Activated CD8-positive, alpha-beta memory T cell treated with anti-CD3 and anti-CD28 coated beads for 36 hours (primary cell): ENCODE results near the gene RILPL1. TPM values are rescaled to one million over a fixed set of nuclear protein-coding genes. Genes with fewer than 3 reads are reported as not detected.
"Not testable (repeated sequence)": the region's sequence is repeated elsewhere in the genome, so short reads cannot be mapped to it uniquely, and the experiment has no call there.

Experiments
- CTCF ChIA-PET: fragments of 350-600 bp; sonication (Branson Sonifier 250); formaldehyde crosslinking; loops from one replicate; lab custom pipeline; 2021; ENCODE audit warnings: antibody characterized with exemption; lab: Charles Lee
- POLR2A ChIA-PET: fragments of 350-600 bp; sonication (Branson Sonifier 250); formaldehyde crosslinking; loops from one replicate; lab custom pipeline; 2021; ENCODE audit warnings: antibody characterized with exemption; lab: Charles Lee
- total RNA-seq, 2 experiments: library from RNA; stranded (reverse); gene quantifications; one replicate each; pipeline ENCODE4 v1.2.3, GENCODE V29; 2021

Gene RILPL1, protein sequence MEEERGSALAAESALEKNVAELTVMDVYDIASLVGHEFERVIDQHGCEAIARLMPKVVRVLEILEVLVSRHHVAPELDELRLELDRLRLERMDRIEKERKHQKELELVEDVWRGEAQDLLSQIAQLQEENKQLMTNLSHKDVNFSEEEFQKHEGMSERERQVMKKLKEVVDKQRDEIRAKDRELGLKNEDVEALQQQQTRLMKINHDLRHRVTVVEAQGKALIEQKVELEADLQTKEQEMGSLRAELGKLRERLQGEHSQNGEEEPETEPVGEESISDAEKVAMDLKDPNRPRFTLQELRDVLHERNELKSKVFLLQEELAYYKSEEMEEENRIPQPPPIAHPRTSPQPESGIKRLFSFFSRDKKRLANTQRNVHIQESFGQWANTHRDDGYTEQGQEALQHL
- 1 to 10 TPM; 3.7 TPM for total RNA-seq

GRCh38 chr12:123533672-123534643 lies at the start of gene RILPL1:
RILPL1 (minus strand) TSS chr12:123533719; CDS start chr12:123533482, 237 bp downstream.
- CTCF ChIA-PET = no interaction called here
- POLR2A ChIA-PET = no interaction called here

DNA sequence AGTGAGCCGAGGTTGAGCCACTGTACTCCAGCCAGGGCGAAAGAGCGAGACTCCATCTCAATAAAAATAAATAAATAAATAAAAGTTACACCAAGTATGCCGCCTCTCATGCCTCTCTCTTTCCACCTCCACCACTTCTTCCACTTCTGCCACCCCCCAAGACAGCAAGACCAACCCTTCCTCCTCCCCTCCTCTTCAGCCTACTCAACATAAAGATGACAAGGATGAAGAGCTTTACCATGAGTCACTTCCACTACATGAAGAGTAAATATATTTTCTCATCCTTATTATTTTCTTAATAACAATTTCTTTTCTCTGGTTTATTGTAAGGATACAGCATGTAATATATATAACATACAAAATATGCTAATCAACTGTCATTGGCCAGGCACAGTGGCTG lies 47.3 kb upstream of the RILPL1 start:
- POLR2A ChIA-PET = no interaction called here
- CTCF ChIA-PET = interaction anchor here (0.6 to 1.4 kb wide), 2 partner anchors 8 to 40 kb away, joined by 3 to 5 read pairs; no protein-coding TSS in a partner anchor

DNA sequence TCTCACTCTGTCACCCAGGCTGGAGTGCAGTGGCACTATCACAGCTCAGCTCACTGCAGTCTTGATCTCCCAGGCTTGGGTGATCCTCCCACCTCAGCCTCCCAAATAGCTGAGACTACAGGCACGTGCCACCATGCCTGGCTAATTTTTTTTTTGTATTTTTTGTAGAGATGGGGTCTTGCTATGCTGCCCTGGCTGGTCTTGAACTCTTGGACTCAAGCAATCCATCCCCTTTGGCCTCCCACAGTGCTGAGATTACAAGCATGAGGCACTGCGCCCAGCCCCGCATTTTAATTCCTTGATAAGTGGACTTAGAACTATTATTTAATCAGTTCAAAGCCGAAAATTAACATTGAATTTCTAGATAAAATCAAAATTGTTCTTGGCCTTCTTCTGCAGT lies 45.3 kb upstream of the RILPL1 start:
- CTCF ChIA-PET = interaction anchor here (0.7 kb wide), 1 partner anchor 298 kb away, joined by 4 read pairs; no protein-coding TSS in a partner anchor
- POLR2A ChIA-PET = not testable (repeated sequence)

GRCh38 chr12:123578243-123578642 lies 44.7 kb upstream of the RILPL1 start:
- POLR2A ChIA-PET = interaction anchor here (0.6 kb wide), 2 partner anchors 126 to 135 kb away, joined by 3 read pairs; no protein-coding TSS in a partner anchor
- CTCF ChIA-PET = interaction anchor here (0.7 kb wide), 2 partner anchors 87 to 299 kb away, joined by 4 to 5 read pairs; no protein-coding TSS in a partner anchor

DNA sequence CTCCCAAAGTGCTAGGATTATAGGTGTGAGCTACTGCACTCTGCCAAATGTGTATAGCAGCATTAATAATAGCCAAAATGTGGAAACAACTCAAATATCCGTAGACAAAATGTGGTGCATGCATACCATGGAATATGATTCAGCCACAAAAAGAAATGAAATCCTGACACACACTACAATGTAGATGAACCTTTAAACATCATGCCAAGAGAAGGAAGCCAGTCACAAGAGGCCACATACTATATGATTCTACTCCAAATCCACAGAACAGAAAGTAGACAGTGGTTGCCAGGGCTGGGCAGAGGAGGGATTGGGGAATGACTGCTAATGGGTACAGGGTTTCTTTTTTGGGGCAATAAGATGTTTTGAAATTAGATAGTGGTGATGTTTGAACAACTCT lies 43.1 kb upstream of the RILPL1 start:
- ChIA-PET CTCF (no interaction called here), POLR2A (no interaction called here)

- POLR2A ChIA-PET = no interaction called here
- CTCF ChIA-PET = interaction anchor here (0.8 kb wide), 1 partner anchor 8 kb away, joined by 6 read pairs; no protein-coding TSS in a partner anchor
Measured at GRCh38 chr12:123573870-123574269, 40.4 kb upstream of the RILPL1 start.

- CTCF ChIA-PET = interaction anchor here (1.1 kb wide), 1 partner anchor 9 kb away, joined by 5 read pairs; no protein-coding TSS in a partner anchor
- POLR2A ChIA-PET = no interaction called here
Measured at GRCh38 chr12:123572391-123572790, 38.9 kb upstream of the RILPL1 start.

GRCh38 chr12:123571343-123571813 lies 37.9 kb upstream of the RILPL1 start:
- CTCF ChIA-PET = no interaction called here
- POLR2A ChIA-PET = no interaction called here

DNA sequence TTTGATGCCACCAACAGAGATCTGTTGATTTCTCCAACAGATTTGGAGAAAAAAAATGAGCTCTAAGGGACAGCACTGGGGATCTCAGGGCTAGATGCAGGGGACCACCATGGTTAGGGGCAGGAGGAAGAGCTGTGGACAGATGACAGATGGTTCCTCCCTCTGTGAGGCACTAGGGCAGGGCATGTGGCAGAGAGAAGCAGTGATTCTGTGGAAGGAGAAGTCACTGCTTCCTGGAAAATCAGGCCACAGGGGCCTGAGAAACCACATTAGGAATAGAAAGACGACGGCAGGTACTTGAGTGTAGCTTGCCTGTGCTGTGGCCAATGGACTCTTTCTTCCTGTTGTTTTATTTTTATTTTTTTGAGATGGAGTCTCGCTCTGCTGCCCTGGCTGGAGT lies 25.9 kb upstream of the RILPL1 start:
- ChIA-PET CTCF (interaction anchor here (0.7 kb wide), 1 partner anchor 77 kb away, joined by 3 read pairs; no protein-coding TSS in a partner anchor), POLR2A (no interaction called here)

DNA sequence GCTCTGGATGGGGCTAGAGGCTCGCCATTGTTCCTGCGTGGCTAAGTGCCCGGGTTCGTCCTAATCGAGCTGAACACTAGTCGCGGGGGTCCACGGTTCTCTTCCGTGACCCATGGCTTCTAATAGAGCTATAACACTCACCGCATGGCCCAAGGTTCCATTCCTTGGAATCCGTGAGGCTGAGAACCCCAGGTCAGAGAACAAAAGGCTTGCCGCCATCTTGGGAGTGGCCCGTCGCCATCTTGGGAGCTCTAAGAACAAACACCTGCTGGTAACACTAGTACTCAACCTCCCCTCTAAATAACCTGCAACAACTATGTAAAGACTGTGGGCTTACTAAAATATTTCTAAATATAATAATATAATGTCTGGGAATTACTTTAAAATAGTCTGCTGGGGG lies 25.0 kb upstream of the RILPL1 start:
- POLR2A ChIA-PET, CTCF ChIA-PET: not testable (repeated sequence)

GRCh38 chr12:123554843-123555242 lies 21.3 kb upstream of the RILPL1 start:
- POLR2A ChIA-PET, CTCF ChIA-PET: not testable (repeated sequence)

- CTCF ChIA-PET = not testable (repeated sequence)
- POLR2A ChIA-PET = interaction anchor here (0.5 to 0.6 kb wide), 2 partner anchors 128 to 138 kb away, joined by 3 to 4 read pairs; no protein-coding TSS in a partner anchor
Measured at GRCh38 chr12:123554136-123554535, 20.6 kb upstream of the RILPL1 start.

GRCh38 chr12:123550700-123551099 lies 17.2 kb upstream of the RILPL1 start:
- ChIA-PET CTCF (no interaction called here), POLR2A (no interaction called here)

GRCh38 chr12:123548107-123548506 lies 14.6 kb upstream of the RILPL1 start:
- CTCF ChIA-PET = no interaction called here
- POLR2A ChIA-PET = no interaction called here

DNA sequence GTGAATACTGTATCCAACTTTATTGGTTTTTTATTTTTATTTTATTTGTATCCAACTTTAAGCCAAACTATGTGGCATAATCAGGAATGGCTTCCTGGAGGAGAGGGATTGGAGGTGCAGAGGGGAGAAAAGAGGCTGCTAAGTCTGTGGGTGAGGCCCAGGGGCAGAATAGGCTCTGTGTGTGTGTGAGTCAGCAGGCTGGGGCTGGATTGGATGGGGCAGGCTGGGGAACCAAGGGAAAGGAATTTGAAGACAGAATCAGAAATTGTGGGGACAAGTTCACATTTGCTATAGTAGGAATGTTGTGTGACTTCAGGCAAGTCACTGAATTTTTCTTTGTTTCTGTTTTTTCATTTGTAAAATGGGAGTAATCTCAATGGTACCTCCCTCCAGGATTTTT lies 12.8 kb upstream of the RILPL1 start:
- CTCF ChIA-PET = no interaction called here
- POLR2A ChIA-PET = no interaction called here

- POLR2A ChIA-PET = no interaction called here
Measured at GRCh38 chr12:123543541-123543940, 10.0 kb upstream of the RILPL1 start.

DNA sequence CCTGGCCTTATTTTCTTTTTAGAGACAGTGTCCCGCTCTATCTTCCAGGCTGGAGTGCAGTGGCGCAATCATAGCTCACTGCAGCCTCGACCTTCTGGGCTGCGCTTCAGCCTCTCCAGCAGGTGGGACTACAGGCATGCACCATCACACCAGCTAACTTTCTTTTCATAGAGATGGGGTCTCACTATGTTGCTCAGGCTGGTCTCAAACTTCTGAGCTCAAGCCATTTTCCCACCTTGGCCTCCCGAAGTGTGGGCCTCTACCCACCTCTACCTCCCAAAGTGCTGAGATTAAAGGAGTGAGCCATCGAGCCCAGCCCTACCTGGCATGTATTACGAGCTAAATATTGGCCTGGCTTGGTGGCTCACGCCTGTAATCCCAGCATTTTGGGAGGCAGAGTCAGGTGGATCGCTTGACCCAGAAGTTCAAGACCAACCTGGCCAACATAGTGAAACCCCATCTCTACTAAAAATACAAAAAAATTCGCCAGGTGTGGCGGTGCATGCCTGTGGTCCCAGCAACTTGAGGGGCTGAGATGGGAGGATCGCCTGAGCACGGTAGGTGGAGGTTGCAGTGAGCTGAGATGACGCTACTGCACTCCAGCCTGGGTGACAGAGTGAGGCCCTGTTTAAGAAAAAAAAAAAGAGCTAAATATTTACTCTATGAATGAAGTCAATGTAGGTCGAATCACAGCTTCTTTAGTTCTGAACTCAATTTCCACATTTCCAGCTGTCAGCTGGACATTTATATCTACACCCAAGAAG lies 7.6 kb upstream of the RILPL1 start:
- POLR2A ChIA-PET = no interaction called here
- CTCF ChIA-PET = interaction anchor here (1.4 kb wide), 1 partner anchor 9 kb away, joined by 3 read pairs; no protein-coding TSS in a partner anchor

More at GRCh38 chr12:123543541-123543940, 10.0 kb upstream of the RILPL1 start:
- CTCF ChIA-PET = no interaction called here

GRCh38 chr12:123535952-123536351 lies 2.4 kb upstream of the RILPL1 start:
- POLR2A ChIA-PET = not testable (repeated sequence)
- CTCF ChIA-PET = interaction anchor here (0.7 kb wide), 1 partner anchor 8 kb away, joined by 3 read pairs; no protein-coding TSS in a partner anchor
